COLO668 (cell line): ENCODE measurements around the gene SH3TC1.

ENCODE experiments used
- DNase-seq: peaks from one replicate; lab custom pipeline; 2025; ENCODE audit not compliant: unreplicated experiment; lab: John Stamatoyannopoulos, UW

SH3TC1 gene

GRCh38 chr4:8198206-8198905 is 734 bp upstream of the SH3TC1 start:
- DNase-seq = no peak

DNA sequence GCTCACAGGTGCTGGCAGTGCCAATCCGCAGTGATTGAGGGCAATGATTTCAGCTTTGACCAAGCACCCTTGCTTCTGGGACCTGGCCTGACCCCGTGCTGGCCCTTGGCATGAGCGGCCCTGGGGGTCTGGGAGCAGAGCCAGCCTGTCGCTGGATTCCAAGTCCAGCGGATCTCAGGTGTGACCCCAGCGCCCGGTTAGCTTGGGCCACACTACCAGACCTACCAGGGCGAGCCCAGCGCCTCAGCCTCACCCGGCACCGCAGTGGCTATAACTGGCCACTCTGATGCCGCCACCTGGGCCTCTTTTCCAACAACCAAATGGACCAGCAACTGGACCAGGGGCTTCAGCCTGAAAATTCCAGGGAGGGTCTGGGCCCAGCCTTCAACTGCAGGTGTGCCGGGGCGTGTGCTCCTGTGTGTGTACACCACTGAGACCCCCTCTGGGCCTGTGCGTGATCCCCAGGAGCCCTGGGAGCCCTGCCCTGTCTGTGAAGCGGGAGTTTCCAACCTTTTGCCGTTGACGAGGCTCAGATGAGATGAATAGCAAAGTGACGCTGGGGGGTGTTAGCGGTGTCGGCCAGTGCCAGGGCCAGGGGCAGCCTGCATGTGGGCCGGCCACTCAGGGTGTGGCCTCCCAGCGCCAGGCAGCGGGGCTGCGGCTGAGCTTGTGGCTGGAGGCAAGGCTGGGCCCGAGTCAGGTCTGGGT is 658 bp downstream of the SH3TC1 start:
- DNase-seq = peak; percentile 61

DNA sequence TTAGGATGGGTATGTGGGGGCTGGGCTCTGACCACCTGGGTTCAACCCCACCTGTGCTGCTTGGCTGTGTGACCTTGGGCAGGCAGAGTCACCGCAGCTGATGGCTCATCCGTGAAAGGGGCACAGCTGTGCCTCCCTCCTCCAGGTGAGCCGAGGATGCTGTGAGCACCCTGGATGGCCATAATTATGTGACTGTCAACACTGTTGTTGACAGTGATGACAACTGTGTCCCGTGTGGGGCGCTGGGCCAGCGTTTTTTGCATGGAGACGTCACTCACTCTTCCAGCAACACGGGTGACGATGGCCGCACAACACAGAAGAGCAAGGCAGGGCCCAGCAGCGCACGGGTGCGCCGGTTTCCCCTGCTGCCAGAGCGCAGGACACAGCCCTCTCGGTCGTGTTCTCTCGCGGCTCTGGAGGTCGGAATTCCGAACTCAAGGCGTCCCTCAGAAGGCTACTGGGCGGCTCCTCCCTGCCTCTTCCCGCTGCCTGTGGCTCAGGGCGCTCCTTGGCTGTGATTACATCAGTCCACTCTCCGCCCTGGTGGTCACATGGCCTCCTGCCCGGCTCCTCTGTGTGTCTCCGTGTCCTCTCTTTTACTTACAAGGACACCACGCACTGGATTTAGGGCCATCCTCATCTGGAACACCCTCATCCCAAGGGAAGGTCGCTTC is 1.3 kb downstream of the SH3TC1 start:
- DNase-seq = peak; percentile 62

GRCh38 chr4:8201321-8201781 is 2.3 kb downstream of the SH3TC1 start:
- peak; percentile 30 for DNase-seq

DNA sequence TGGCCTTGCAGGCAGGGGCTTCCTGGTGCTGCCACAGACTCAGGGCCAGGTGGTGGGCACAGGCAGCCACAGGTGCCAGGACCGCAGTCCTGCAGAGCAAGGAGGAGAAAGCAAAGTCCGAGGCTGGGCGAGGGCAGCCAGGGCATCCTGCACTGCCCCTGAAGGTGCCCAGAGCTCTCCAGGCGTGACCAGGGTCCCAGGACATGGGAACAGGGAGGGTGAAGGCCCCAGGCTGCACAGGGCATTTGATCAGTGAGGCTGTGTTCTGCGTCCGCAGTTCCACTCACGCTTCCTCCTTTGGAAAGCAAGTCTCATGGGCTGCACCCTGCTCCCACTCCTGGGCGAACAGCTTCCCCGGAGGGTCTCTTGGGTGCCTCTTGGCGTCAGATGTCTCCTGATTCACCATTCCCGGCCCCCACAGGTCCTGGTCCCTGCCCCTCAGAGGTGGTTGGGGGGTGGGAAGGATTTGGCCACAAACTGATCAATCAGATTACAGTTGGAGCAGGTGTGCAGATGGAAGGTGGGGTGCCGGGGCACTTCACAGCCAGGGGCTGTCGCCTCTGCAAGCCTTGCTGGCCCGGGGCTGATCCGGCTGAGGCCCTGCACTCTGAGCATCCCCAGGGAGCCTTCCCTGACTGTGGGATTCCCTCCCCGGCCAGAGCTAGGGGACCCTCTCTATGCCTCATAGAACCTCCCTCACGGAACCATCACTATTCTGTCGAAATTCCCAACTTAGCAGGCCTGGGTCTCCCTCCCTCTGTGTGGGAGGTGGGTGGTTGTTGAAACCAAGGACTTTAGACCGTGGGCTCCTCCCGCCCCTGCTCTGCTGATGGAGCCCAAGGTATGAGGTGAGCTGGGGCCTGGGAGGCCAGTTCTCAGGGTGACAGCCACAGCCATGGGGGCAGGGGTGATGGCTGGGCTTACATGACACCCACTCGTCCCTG is 3.3 kb downstream of the SH3TC1 start:
- no peak for DNase-seq

- no peak for DNase-seq
These were observed 3.9 kb downstream of the SH3TC1 start for GRCh38 chr4:8203052-8203401.

- DNase-seq = no peak
These were observed 4.7 kb downstream of the SH3TC1 start for GRCh38 chr4:8203817-8204216.

DNA sequence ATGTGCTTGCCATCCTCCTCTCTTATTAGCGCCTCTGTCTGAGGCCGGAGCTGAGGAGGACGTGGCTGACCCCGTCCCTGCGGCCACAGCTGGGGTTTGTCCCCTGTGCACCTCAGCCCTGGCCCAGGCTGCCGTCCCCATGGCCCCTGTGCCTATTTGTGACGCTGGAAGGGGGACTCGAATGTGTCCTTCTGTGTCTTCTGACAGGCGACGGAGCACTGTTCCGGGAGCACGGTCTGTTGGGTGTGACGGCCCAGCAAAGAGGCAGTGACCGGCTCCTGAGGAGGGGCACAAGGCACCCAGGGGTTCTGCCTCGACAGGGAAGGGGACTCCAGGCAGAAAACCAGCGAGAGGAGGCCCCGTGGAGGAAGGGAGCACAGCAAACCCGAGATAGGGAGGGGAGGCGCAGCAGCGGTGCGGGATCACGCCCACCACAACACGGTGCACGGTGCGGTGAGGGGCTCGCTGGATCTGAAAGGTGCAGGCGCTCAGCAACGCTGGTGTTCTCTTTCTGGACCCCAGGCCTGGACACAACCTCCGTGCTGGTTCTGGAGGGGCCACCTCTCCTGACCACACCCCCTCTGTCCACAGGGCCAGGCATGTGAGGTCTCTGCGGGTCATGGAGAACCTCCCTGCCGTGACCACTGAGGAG is 5.6 kb downstream of the SH3TC1 start:
- DNase-seq = no peak

- DNase-seq = peak; percentile 18
These were observed 6.2 kb downstream of the SH3TC1 start for GRCh38 chr4:8205241-8205707.

DNA sequence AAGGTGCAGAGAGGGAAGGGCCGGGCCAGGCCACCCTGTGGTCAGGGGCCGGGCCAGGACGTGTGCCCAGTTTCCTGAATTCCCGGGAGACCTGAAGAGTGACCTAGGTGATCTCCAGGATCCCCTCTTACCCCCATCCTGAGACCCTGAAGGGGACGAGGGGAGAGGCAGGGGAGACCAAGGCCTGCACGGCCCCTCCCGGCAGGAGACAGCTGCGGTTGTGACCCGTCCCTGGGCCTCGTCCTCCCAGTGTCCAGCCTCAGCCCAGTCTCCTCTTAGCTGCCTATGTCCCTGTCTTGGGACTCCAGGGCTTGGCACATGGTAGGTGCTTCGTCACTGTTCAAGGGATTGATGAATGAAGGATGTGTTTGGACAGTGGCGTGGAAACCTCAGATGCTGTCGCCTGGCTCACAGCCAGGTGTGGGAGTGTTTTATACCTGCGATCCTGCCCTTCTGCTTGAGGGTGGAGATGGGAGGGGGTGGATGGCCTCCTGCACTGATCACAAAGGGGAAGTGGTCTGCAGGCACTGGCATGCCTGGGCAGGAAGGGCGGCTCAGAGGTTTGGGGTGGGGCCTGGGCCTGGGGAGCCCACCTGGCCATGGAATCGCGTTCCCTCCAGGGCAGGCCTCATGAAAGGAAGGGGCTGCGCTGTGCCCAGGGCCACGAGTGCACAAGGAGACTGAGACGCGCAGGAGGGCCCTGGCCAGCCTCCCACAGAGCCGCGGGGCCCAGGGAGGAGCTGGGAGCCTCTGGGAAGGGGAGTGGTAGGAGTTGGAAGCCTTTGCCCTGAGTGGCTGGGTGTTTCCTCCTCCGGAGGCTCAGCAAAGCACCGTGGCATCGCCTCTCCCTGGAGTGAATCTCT is 6.9 kb downstream of the SH3TC1 start:
- DNase-seq = peak; percentile 91

GRCh38 chr4:8207314-8207713 is 8.2 kb downstream of the SH3TC1 start:
- no peak for DNase-seq

DNA sequence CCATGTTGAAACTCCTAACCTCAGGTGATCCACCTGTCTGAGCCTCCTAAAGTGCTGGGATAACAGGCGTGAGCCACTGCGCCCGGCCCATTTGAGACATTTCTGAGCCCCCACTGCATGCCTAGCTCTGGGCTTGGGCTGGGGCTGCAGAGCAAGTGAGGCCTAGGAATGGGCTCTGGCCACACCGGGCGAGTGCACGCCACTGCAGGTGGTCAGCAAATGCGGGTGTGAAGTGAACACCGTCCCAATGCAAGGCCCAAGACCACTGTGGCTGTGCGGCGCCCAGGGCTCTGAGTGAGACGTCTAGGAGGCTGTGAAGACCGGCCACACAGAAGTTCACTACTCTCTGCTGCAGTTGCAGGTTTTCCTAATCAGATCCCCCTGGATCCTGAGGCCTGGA is 9.5 kb downstream of the SH3TC1 start:
- no peak for DNase-seq

- no peak for DNase-seq
These were observed 10.2 kb downstream of the SH3TC1 start for GRCh38 chr4:8209181-8209874.

DNA sequence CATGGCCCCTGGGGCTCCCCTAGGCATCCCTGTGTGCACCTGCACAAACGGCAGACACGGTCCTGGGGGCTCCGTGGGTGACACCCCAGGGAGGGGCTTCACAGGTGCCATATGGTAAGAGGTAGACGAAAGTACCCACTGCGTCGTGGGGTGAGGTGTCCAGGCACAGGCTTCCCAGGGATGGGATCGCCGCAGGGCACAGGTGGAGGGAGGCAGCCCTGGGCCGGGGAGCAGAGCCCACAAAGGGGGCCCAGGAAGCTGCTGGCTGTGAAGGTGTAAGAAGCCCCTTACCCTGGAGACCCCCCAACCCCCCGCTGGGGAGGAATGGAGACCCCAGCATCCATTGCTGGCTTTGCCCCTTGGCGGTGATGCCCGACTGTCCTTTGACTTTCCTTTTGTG is 10.9 kb downstream of the SH3TC1 start:
- DNase-seq = no peak

DNA sequence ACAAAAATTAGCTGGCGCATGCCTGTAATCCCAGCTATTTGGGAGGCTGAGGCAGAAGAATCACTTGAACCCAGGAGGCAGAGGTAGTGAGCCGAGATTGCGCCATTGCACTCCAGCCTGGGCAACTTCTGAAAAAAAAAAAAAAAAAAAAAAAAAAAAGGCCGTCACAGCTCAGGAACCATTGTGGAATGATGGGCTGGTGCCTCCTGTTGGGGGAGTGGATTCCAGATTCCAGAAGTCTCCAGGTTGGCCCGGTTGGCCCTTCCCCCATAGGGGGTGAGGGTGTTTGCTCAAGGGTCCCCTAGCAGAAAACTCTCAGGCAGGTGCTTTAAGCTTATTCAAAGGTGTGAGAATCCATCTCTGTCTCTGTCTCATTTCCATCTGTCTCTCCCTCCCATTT is 11.5 kb downstream of the SH3TC1 start:
- no peak for DNase-seq

GRCh38 chr4:8211251-8211650 is 12.2 kb downstream of the SH3TC1 start:
- DNase-seq = no peak

DNA sequence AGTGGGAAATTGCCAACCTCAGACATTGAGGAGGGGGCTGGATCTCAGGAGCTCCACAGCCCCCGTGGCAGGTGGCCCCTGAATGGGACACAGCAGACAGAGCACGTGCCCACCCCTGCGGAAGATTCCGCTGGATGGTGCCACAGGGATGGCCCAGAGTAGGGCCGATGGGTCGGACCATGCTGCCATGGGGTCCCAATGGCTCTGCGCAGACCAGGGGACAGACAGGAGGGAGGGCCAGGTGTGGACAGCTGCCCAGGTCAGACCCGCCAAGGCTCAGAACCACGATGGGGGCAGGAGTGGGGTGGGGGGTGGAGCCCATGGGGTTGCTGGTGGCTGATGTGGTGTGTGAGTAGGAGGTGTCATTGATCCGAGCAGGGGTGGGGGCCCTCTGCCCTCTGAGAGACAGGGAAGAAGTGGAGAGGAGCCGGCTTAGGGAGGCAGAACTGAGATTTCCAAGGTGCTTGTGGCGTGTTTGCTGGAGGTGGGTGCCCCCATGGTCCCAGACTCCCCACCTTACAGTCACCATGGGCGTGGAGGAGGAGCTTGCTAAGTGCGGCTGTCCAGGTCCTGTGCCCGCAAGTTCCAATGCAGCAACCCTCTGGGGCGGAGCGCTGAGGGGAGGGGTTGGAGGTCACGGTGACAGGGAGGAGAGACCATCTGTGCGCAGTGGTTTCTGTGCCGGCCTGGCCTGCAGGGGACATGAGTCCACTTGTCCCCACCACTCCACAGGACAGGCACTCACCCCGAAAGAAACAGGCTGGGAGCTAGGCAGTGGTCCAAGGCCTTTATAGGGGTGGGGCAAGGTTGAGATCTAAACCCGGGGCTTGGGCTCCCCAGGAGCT is 12.9 kb downstream of the SH3TC1 start:
- DNase-seq = no peak

DNA sequence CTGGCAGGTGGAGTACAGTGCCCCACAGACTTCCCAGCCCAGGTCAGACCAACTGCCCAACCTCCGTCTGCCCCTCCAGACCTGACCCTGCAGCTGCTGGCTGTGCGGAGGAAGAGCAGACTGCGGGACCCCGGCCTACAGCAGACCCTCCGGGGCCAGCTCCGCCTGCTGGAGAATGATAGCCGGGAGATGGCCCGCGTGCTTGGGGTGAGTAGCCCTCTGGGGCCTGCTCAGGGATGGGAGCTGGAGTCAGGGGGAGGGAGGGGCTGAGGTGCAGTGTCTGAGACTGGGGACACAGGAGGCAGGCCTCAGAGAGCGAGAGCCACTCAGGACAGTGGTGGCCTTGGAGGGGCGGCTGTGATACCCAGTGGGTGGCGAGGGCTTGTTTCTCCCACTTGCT is 13.5 kb downstream of the SH3TC1 start:
- no peak for DNase-seq
